H9 (cell line): ENCODE measurements around the gene LPP. TPM values are rescaled to one million over a fixed set of nuclear protein-coding genes. Genes with fewer than 3 reads are reported as not detected.

Source experiments
- DNase-seq: peaks from one replicate; pipeline ENCODE4 v3.0.0-alpha.2; 2017
- H2AFZ ChIP-seq: one replicate; pipeline ENCODE4 v1.6.1; 2013; ENCODE audit warnings: mild to moderate bottlenecking, low read length, control low read depth, moderate library complexity
- H2AK5ac ChIP-seq: 2 replicates; pipeline ENCODE4 v1.6.1; 2013; ENCODE audit warnings: low read length, control low read depth, mixed read lengths; ENCODE audit not compliant: insufficient read length
- H2BK120ac ChIP-seq: one replicate; pipeline ENCODE4 v1.6.1; 2013; ENCODE audit warnings: low read depth, mild to moderate bottlenecking, low read length, control low read depth, inconsistent platforms; ENCODE audit not compliant: poor library complexity, severe bottlenecking
- H2BK12ac ChIP-seq: 2 replicates; pipeline ENCODE4 v1.6.1; 2013; ENCODE audit warnings: low read length, control low read depth, mixed read lengths, low read depth; ENCODE audit not compliant: insufficient read length
- H2BK15ac ChIP-seq: 2 replicates; pipeline ENCODE4 v1.6.1; 2013; ENCODE audit warnings: low read depth, low read length, control low read depth
- H2BK20ac ChIP-seq: one replicate; pipeline ENCODE4 v1.6.1; 2013; ENCODE audit warnings: low read depth, mild to moderate bottlenecking, low read length, control low read depth, inconsistent platforms; ENCODE audit not compliant: poor library complexity, severe bottlenecking
- H2BK5ac ChIP-seq: 2 replicates; pipeline ENCODE4 v1.6.1; 2013; ENCODE audit warnings: low read length, control low read depth, mixed read lengths; ENCODE audit not compliant: insufficient read length
- H3K14ac ChIP-seq: 2 replicates; pipeline ENCODE4 v1.6.1; 2013; ENCODE audit warnings: low read length, control low read depth; ENCODE audit not compliant: insufficient read depth
- H3K18ac ChIP-seq: 2 replicates; pipeline ENCODE4 v1.6.1; 2013; ENCODE audit warnings: low read depth, mild to moderate bottlenecking, mixed read lengths, low read length, control low read depth; ENCODE audit not compliant: insufficient read length
- H3K23ac ChIP-seq: 2 replicates; pipeline ENCODE4 v1.6.1; 2013; ENCODE audit warnings: low read length, control low read depth, mixed read lengths, low read depth; ENCODE audit not compliant: insufficient read length
- H3K23me2 ChIP-seq: 2 replicates; pipeline ENCODE4 v1.6.1; 2013; ENCODE audit warnings: low read depth, mild to moderate bottlenecking, mixed read lengths, low read length, control low read depth; ENCODE audit not compliant: insufficient read length, poor library complexity, severe bottlenecking
- H3K27ac ChIP-seq: 2 replicates; pipeline ENCODE4 v1.5.1; 2013; ENCODE audit warnings: low read length, control low read depth, mixed read lengths, low read depth; ENCODE audit not compliant: insufficient read length
- H3K27me3 ChIP-seq: 2 replicates; pipeline ENCODE4 v1.6.1; 2013; ENCODE audit warnings: low read length, control low read depth, inconsistent platforms; ENCODE audit not compliant: insufficient read depth
- H3K4ac ChIP-seq: 2 replicates; pipeline ENCODE4 v1.6.1; 2013; ENCODE audit warnings: low read depth, mild to moderate bottlenecking, control low read depth, inconsistent platforms, low read length, moderate library complexity
- H3K4me1 ChIP-seq: 2 replicates; pipeline ENCODE4 v1.6.1; 2013; ENCODE audit warnings: low read length, control low read depth, inconsistent platforms; ENCODE audit not compliant: insufficient read depth
- H3K4me2 ChIP-seq: 2 replicates; pipeline ENCODE4 v1.6.1; 2013; ENCODE audit warnings: low read length, control low read depth, mixed read lengths; ENCODE audit not compliant: insufficient read length, insufficient read depth
- H3K56ac ChIP-seq: 2 replicates; pipeline ENCODE4 v1.6.1; 2013; ENCODE audit warnings: low read depth, mild to moderate bottlenecking, mixed read lengths, low read length, control low read depth; ENCODE audit not compliant: insufficient read length
- H3K79me1 ChIP-seq: 2 replicates; pipeline ENCODE4 v1.6.1; 2013; ENCODE audit warnings: low read depth, mild to moderate bottlenecking, moderate library complexity, low read length, control low read depth, inconsistent platforms; ENCODE audit not compliant: insufficient read depth, poor library complexity, severe bottlenecking
- H3K79me2 ChIP-seq: 2 replicates; pipeline ENCODE4 v1.6.1; 2013; ENCODE audit warnings: low read length, control low read depth, inconsistent platforms; ENCODE audit not compliant: insufficient read depth
- H3K9ac ChIP-seq: 2 replicates; pipeline ENCODE4 v1.6.1; 2013; ENCODE audit warnings: low read length, control low read depth, mixed read lengths; ENCODE audit not compliant: insufficient read length; ENCODE audit errors: extremely low read depth
- H3K9me3 ChIP-seq: one replicate; pipeline ENCODE4 v1.6.1; 2013; ENCODE audit warnings: low read depth, low read length, inconsistent platforms; ENCODE audit not compliant: control insufficient read depth
- H3T11ph ChIP-seq: one replicate; pipeline ENCODE4 v1.6.1; 2013; ENCODE audit warnings: mild to moderate bottlenecking, low read length, control low read depth, inconsistent platforms
- H4K20me1 ChIP-seq: one replicate; pipeline ENCODE4 v1.6.1; 2013; ENCODE audit not compliant: control insufficient read depth, insufficient read length, insufficient read depth
- H4K5ac ChIP-seq: 2 replicates; pipeline ENCODE4 v1.6.1; 2013; ENCODE audit warnings: low read depth, mild to moderate bottlenecking, mixed read lengths, low read length, control low read depth; ENCODE audit not compliant: insufficient read length
- H4K8ac ChIP-seq: replicated peaks from 2 replicates; pipeline ENCODE4 v1.6.1; 2013; ENCODE audit warnings: low read length, control low read depth, mixed read lengths, low read depth; ENCODE audit not compliant: insufficient read length
- H4K91ac ChIP-seq: 2 replicates; pipeline ENCODE4 v1.6.1; 2013; ENCODE audit warnings: low read depth, mild to moderate bottlenecking, moderate library complexity, mixed read lengths, low read length, control low read depth; ENCODE audit not compliant: insufficient read length
- H3K27ac Mint-ChIP-seq, 3 experiments: 2 replicates in 2 of 3; 3 replicates in 1 of 3; pipeline ENCODE4 v1.8.0; 2020 to 2021; ENCODE audit warnings: mixed read lengths in 3 of 3, mild to moderate bottlenecking in 1 of 3, moderate library complexity in 1 of 3
- H3K27me3 Mint-ChIP-seq: 2 replicates; pipeline ENCODE4 v1.8.0; 2021; ENCODE audit warnings: low read depth, mild to moderate bottlenecking, moderate library complexity, mixed read lengths
- H3K36me3 Mint-ChIP-seq, 3 experiments: 2 replicates in 2 of 3; 3 replicates in 1 of 3; pipeline ENCODE4 v1.8.0; 2020 to 2021; ENCODE audit warnings: low read depth in 3 of 3, mixed read lengths in 3 of 3; ENCODE audit not compliant: insufficient read depth in 1 of 3
- H3K4me1 Mint-ChIP-seq, 2 experiments: 2 replicates each; pipeline ENCODE4 v1.8.0; 2020; ENCODE audit warnings: mixed read lengths in 2 of 2
- H3K4me3 Mint-ChIP-seq, 2 experiments: 2 replicates in 1 of 2; 3 replicates in 1 of 2; pipeline ENCODE4 v1.8.0; 2020 to 2021; ENCODE audit warnings: mild to moderate bottlenecking in 2 of 2, mixed read lengths in 2 of 2, moderate library complexity in 1 of 2
- H3K9me3 Mint-ChIP-seq, 2 experiments: 2 replicates in 1 of 2; 3 replicates in 1 of 2; pipeline ENCODE4 v1.8.0; 2020; ENCODE audit warnings: mild to moderate bottlenecking in 2 of 2, mixed read lengths in 2 of 2, moderate library complexity in 1 of 2
- WGBS: extraction: QIAGEN DNeasy Blood & Tissue Kit; methylation state at CpG from one replicate; pipeline ENCODE4 v1.1.7; 2013; ENCODE audit warnings: missing lambda C conversion rate, low lambda C conversion rate, mixed read lengths; ENCODE audit not compliant: insufficient read length; ENCODE audit errors: extremely low coverage; 5-methylcytosine and 5-hydroxymethylcytosine counted together
- total RNA-seq: library from RNA; stranded (reverse); gene quantifications from 2 replicates; pipeline ENCODE4 v1.2.1, GENCODE V29; 2021
- TF ChIP-seq, protein P1 (sequence below): fragments of 200-600 bp; sonication (generic); conservative IDR thresholded peaks from 3 replicates; pipeline ENCODE4 v1.8.0; 2021; ENCODE audit warnings: antibody characterized with exemption, mild to moderate bottlenecking

LPP gene
- total RNA-seq, 1 experiment from 2014 or later = 64.6 TPM

DNA sequence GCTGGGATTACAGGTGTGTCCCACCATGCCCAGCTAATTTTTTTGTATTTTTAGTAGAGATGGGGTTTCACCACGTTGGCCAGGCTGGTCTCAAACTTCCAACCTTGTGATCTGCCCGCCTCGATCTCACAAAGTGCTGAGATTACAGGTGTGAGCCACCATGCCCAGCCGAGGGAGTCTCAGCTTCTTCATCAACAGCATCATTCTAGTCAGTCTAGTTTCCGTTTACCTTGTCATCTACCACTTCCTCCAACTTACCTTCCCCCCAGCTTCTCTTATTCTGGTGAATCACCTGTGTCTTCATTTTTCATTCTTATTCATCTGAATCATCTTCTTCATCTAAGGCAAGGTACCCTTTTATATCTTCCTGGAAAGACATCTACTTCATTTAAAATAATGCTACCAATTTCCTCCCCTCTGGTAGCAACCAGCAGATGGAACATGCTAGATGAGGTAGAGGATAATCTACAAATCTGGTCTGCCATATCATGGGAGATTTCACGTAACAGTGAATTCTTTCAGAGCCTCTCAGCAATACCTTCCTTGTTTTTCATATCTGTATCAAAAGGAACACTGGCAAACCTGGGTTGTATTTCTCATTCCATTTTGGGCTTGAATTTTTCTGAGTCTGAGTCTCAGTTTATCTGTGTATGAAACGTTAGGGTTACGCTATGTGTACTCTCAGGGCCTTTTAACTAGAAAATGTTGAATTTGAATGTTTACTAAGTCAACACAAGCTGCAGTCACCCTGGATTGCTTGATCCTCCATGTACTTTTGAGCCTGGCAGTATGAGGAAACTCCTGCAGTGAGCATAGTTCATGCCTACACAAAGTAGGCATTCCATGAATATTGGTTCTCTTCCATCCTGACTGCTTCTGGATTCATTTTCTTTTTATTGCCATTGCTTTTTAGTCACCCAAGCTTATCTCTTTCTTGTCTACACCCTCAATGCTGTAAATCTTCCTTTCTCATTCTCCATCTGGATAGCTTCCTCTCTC is 16.8 kb downstream of the LPP start:
- TF ChIP-seq, protein P1, sequence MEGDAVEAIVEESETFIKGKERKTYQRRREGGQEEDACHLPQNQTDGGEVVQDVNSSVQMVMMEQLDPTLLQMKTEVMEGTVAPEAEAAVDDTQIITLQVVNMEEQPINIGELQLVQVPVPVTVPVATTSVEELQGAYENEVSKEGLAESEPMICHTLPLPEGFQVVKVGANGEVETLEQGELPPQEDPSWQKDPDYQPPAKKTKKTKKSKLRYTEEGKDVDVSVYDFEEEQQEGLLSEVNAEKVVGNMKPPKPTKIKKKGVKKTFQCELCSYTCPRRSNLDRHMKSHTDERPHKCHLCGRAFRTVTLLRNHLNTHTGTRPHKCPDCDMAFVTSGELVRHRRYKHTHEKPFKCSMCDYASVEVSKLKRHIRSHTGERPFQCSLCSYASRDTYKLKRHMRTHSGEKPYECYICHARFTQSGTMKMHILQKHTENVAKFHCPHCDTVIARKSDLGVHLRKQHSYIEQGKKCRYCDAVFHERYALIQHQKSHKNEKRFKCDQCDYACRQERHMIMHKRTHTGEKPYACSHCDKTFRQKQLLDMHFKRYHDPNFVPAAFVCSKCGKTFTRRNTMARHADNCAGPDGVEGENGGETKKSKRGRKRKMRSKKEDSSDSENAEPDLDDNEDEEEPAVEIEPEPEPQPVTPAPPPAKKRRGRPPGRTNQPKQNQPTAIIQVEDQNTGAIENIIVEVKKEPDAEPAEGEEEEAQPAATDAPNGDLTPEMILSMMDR = no peak
- Histone ChIP-seq H3K23me2 (no peaks in the 10 kb centered on the region), H3K14ac (no peak overlapping the region), H4K8ac (no peak overlapping the region), H2BK12ac (no peak overlapping the region), H2AK5ac (no peak overlapping the region), H2BK20ac (no peak overlapping the region), H3K4ac (no peak overlapping the region), H4K20me1 (no peaks in the 10 kb centered on the region), H4K5ac (no peak overlapping the region), H2BK5ac (no peak overlapping the region), H3K23ac (no peak overlapping the region), H3K9ac (no peak overlapping the region), H2BK15ac (no peak overlapping the region), H3K4me1 (peaks cover 5% of the 10 kb centered on the region; the same call in 1 of the 2 replicates), H3K4me2 (no peak overlapping the region), H3K27me3 (no peaks in the 10 kb centered on the region), H3K18ac (no peak overlapping the region), H2BK120ac (no peak overlapping the region), H4K91ac (no peak overlapping the region), H3T11ph (no peak overlapping the region), H3K27ac (no peak overlapping the region), H3K79me1 (no peaks in the 10 kb centered on the region), H3K56ac (no peak overlapping the region), H3K9me3 (no peaks in the 10 kb centered on the region), H2AFZ (no peak overlapping the region), H3K79me2 (peaks cover 5% of the 10 kb centered on the region; the same call in 1 of the 2 replicates)
- 0 out of 7 replicates have a peak, but pooled peaks cover 0 to 2% (median 0%) of the 10 kb centered on the region in 3 experiments for H3K36me3 Mint-ChIP-seq
- DNase-seq = no peak
- no peak overlapping the region for H3K27ac Mint-ChIP-seq
- WGBS = no CpG with 5 or more reads among the region's 8 CpGs
- no peaks in the 10 kb centered on the region for H3K27me3 Mint-ChIP-seq
- H3K9me3 Mint-ChIP-seq = no peaks in the 10 kb centered on the region
- no peak overlapping the region for H3K4me3 Mint-ChIP-seq
- peaks cover 27 to 29% of the 10 kb centered on the region in 2 experiments for H3K4me1 Mint-ChIP-seq
